Spinal cord (tissue), 10 donors: Measurements from ENCODE around the gene PPFIBP1. TPM values are rescaled to one million over a fixed set of nuclear protein-coding genes. Genes with fewer than 3 reads are reported as not detected.

Experiments used
- DNase-seq, 6 donors: peaks; one replicate each; pipeline versions ENCODE4 v3.0.0 to v3.0.0-alpha.2; 2013 to 2015; ENCODE audit warnings: low spot score in 6 of 6, low read depth in 4 of 6
- H3K27ac ChIP-seq: one replicate; pipeline ENCODE4 v1.5.1; 2013; ENCODE audit warnings: low read depth, low read length, control low read depth
- H3K27me3 ChIP-seq: one replicate; pipeline ENCODE4 v1.6.1; 2013; ENCODE audit warnings: low read length; ENCODE audit not compliant: control insufficient read depth, insufficient read depth
- H3K36me3 ChIP-seq: one replicate; pipeline ENCODE4 v1.6.1; 2013; ENCODE audit warnings: low read length; ENCODE audit not compliant: control insufficient read depth, insufficient read depth
- H3K4me1 ChIP-seq: one replicate; pipeline ENCODE4 v1.6.1; 2013; ENCODE audit warnings: low read length; ENCODE audit not compliant: control insufficient read depth, insufficient read depth
- H3K4me3 ChIP-seq: one replicate; pipeline ENCODE4 v1.5.1; 2013; ENCODE audit warnings: low read depth, low read length, control low read depth
- H3K9me3 ChIP-seq: one replicate; pipeline ENCODE4 v1.6.1; 2013; ENCODE audit warnings: low read length; ENCODE audit not compliant: control insufficient read depth, insufficient read depth
- WGBS: methylation state at CpG from one replicate; pipeline ENCODE4 v1.1.5; 2013; ENCODE audit warnings: missing lambda C conversion rate; ENCODE audit not compliant: insufficient coverage; 5-methylcytosine and 5-hydroxymethylcytosine counted together
- long read RNA-seq, 4 donors: transcript quantifications; one replicate each; lab custom pipeline, GENCODE V29; 2026
- polyA plus RNA-seq, 2 donors: library from polyadenylated mRNA; unstranded; fragments of 120-200 nt; gene quantifications; one replicate each; pipeline ENCODE4 v1.2.1, GENCODE V29; 2013; ENCODE audit not compliant: insufficient read length in 2 of 2
- total RNA-seq, 2 donors: library from RNA; depleted of rRNA in 1 of 2; stranded (reverse); fragments of 120-200 nt in 1 of 2; fragments of >200 nt in 1 of 2; gene quantifications; one replicate each; pipeline versions ENCODE4 v1.2.3 to v1.2.4, GENCODE V29; 2013 to 2014
- donor health status: healthy.

PPFIBP1 gene
- 100 to 1,000 TPM; 104 to 246 TPM for total RNA-seq
- polyA plus RNA-seq = 10 to 100 TPM; 30.2 to 63.5 TPM
- long read RNA-seq, donor 1, partial matches to known transcripts = 0 of 10 reads
- long read RNA-seq, donor 1, other reads (novel, unspliced or antisense) = 0 of 10 reads
- long read RNA-seq, donor 2, partial matches to known transcripts = 0 of 2 reads
- long read RNA-seq, donor 2, other reads (novel, unspliced or antisense) = 0 of 2 reads
- long read RNA-seq, donor 3, partial matches to known transcripts = 0 of 3 reads
- long read RNA-seq, donor 3, other reads (novel, unspliced or antisense) = 0 of 3 reads
- long read RNA-seq, donor 4, partial matches to known transcripts = 0 of 6 reads
- long read RNA-seq, donor 4, other reads (novel, unspliced or antisense) = 0 of 6 reads

GRCh38 chr12:27523642-27524493 is at the start of gene PPFIBP1:
PPFIBP1 (plus strand) TSS chr12:27524206; CDS start chr12:27633397, 109,191 bp downstream.
- no peaks in the 10 kb centered on the region for H3K36me3 ChIP-seq
- peaks cover 9% of the 10 kb centered on the region for H3K4me1 ChIP-seq
- H3K4me3 ChIP-seq = peak within 1 kb of the TSS; percentile 88
- H3K27me3 ChIP-seq = no peaks in the 10 kb centered on the region
- WGBS = under 1% methylated on average over 37 of the region's 41 CpGs
- H3K27ac ChIP-seq = peak within 1 kb of the TSS; percentile 97
- DNase-seq = peak; percentile 90 to 99 (median 97)
- H3K9me3 ChIP-seq = no peaks in the 10 kb centered on the region

DNA sequence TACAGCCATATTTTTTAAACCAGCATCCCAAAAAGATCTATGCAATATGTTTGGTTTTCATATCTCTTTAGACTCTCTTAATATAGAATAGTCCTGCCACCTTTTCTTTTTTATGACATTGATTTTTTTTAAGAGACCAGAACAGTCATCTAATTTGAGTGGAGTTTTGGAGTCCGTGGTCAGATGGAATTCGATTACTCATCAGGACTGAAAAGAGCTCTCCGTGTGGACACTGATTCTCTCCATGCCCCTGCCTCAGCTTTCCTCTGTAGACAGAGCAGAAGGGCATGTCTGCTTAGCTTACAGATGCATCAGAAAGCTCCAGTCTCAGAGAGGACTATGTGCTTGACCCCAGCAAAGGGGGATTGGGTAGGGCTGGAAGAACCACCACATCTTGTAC is 49.7 kb upstream of the PPFIBP1 start:
- 66% methylated on average over 3 of the region's 3 CpGs for WGBS
- H3K27ac ChIP-seq = no peak overlapping the region
- H3K27me3 ChIP-seq = no peaks in the 10 kb centered on the region
- H3K4me1 ChIP-seq = no peaks in the 10 kb centered on the region
- peaks cover 12% of the 10 kb centered on the region for H3K9me3 ChIP-seq
- no peak overlapping the region for H3K4me3 ChIP-seq
- DNase-seq = no peak
- no peaks in the 10 kb centered on the region for H3K36me3 ChIP-seq

DNA sequence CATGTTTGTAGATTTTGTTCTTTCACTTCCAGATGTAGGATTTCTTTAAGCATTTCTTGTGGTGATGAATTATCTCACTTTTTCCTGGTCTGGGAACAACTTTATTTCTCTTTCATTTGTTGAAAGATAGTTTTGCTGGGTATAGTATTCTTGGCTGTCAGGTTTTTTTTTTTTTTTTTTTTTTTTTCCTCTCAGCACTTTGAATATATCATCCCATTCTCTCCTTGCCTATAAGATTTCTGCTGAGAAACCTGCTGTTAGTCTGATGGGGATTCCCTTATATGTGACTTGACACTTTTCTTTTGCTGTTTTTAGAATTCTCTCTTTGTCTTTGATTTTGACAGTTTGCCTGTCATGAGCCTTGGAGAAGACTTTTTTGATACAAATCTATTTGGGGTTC is 47.0 kb upstream of the PPFIBP1 start:
- H3K4me3 ChIP-seq = no peak overlapping the region
- H3K9me3 ChIP-seq = peaks cover 12% of the 10 kb centered on the region
- no peak overlapping the region for H3K27ac ChIP-seq

GRCh38 chr12:27478949-27479348 is 45.1 kb upstream of the PPFIBP1 start:
- peaks cover 12% of the 10 kb centered on the region for H3K9me3 ChIP-seq

More for the DNA sequence above, 47.0 kb upstream of the PPFIBP1 start:
- no peaks in the 10 kb centered on the region for H3K4me1 ChIP-seq
- no peaks in the 10 kb centered on the region for H3K36me3 ChIP-seq
- no peak for DNase-seq
- H3K27me3 ChIP-seq = no peaks in the 10 kb centered on the region

GRCh38 chr12:27480016-27480415 is 44.0 kb upstream of the PPFIBP1 start:
- Histone ChIP-seq H3K36me3 (no peaks in the 10 kb centered on the region), H3K9me3 (peaks cover 12% of the 10 kb centered on the region), H3K27ac (no peak overlapping the region), H3K4me3 (no peak overlapping the region), H3K4me1 (no peaks in the 10 kb centered on the region), H3K27me3 (no peaks in the 10 kb centered on the region)
- WGBS = no CpG with 5 or more reads among the region's 1 CpG
- DNase-seq = no peak

More at GRCh38 chr12:27478949-27479348, 45.1 kb upstream of the PPFIBP1 start:
- Histone ChIP-seq H3K27me3 (no peaks in the 10 kb centered on the region), H3K4me3 (no peak overlapping the region), H3K36me3 (no peaks in the 10 kb centered on the region), H3K27ac (no peak overlapping the region), H3K4me1 (no peaks in the 10 kb centered on the region)
- DNase-seq = no peak

DNA sequence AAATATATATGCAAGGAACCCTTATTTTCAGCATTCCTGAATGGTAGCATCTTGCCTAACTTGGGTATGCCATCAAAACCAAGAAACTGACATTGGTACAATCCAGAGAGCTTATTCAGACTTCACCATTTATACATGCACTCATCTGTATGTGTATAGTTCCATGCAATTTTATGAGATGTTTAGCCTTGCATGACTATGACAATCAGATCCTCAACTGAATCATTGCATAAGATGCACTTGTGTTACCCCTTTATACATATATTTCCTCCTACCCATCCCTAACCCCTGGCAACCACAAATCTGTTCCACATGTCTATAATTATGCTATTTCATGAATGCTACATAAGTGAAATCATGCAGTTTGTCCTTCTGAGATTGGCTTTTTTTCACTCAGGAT is 37.0 kb upstream of the PPFIBP1 start:
- no peak overlapping the region for H3K4me3 ChIP-seq
- H3K27me3 ChIP-seq = no peaks in the 10 kb centered on the region
- DNase-seq = no peak
- no peaks in the 10 kb centered on the region for H3K4me1 ChIP-seq
- no peaks in the 10 kb centered on the region for H3K9me3 ChIP-seq
- H3K27ac ChIP-seq = no peak overlapping the region
- H3K36me3 ChIP-seq = no peaks in the 10 kb centered on the region

- WGBS = 67% methylated on average over 2 of the region's 5 CpGs
Observed at GRCh38 chr12:27488479-27488878, 35.5 kb upstream of the PPFIBP1 start.

DNA sequence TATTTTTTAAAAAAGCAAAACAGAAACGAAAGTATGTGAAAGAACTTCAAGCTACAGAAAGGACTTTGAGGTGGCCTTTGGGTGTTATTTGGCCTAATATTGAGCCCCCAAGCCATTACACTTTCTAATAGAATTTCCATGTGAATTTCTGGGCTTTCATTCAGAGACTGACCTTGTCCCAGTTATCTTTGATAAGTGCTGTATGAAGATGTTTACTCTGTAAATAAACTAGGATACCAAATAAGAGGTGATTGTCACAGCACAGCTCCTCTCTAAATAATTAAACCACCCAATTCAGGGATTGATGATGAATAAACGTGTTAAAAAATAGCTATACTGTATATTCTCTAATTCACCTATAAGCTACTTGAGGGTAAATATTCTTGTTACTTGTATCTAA is 32.8 kb upstream of the PPFIBP1 start:
- no peak overlapping the region for H3K27ac ChIP-seq
- no peaks in the 10 kb centered on the region for H3K27me3 ChIP-seq
- H3K4me3 ChIP-seq = no peak overlapping the region
- H3K36me3 ChIP-seq = no peaks in the 10 kb centered on the region
- no CpG with 5 or more reads among the region's 2 CpGs for WGBS
- H3K4me1 ChIP-seq = no peaks in the 10 kb centered on the region
- H3K9me3 ChIP-seq = no peaks in the 10 kb centered on the region
- no peak for DNase-seq

More at GRCh38 chr12:27488479-27488878, 35.5 kb upstream of the PPFIBP1 start:
- no peak for DNase-seq
- H3K4me1 ChIP-seq = no peaks in the 10 kb centered on the region
- no peaks in the 10 kb centered on the region for H3K9me3 ChIP-seq
- H3K27me3 ChIP-seq = no peaks in the 10 kb centered on the region
- no peak overlapping the region for H3K27ac ChIP-seq
- H3K36me3 ChIP-seq = no peaks in the 10 kb centered on the region
- H3K4me3 ChIP-seq = no peak overlapping the region

- no peak overlapping the region for H3K4me3 ChIP-seq
- no peak overlapping the region for H3K27ac ChIP-seq
- no CpG with 5 or more reads among the region's 6 CpGs for WGBS
- no peaks in the 10 kb centered on the region for H3K27me3 ChIP-seq
- DNase-seq = no peak
- no peaks in the 10 kb centered on the region for H3K9me3 ChIP-seq
- H3K4me1 ChIP-seq = no peaks in the 10 kb centered on the region
- H3K36me3 ChIP-seq = no peaks in the 10 kb centered on the region
Observed at GRCh38 chr12:27493260-27493940, 30.6 kb upstream of the PPFIBP1 start.
